B cell (primary cell): ENCODE results near the gene PARP8. TPM values are rescaled to one million over a fixed set of nuclear protein-coding genes. Genes with fewer than 3 reads are reported as not detected.

Experiments used
- ATAC-seq: fragments of 200-7000 bp; cut with Tn5 transposase; one replicate; pipeline ENCODE4 v1.10.0; 2021; ENCODE audit warnings: low read depth, mild to moderate bottlenecking, moderate number of reproducible peaks, moderate library complexity
- CTCF ChIA-PET: fragments of 350-600 bp; sonication (Branson Sonifier 250); formaldehyde crosslinking; loops from one replicate; lab custom pipeline; 2021; ENCODE audit warnings: antibody characterized with exemption, inconsistent platforms; lab: Charles Lee
- POLR2A ChIA-PET: fragments of 350-600 bp; sonication (Branson Sonifier 250); formaldehyde crosslinking; loops from one replicate; lab custom pipeline; 2021; ENCODE audit warnings: antibody characterized with exemption; lab: Charles Lee
- DNase-seq: peaks from one replicate; pipeline ENCODE4 v3.0.0; 2013
- H2AFZ ChIP-seq: 2 replicates; pipeline ENCODE4 v1.6.1; 2012; ENCODE audit warnings: mild to moderate bottlenecking, low read depth, low read length; ENCODE audit not compliant: insufficient read depth, poor library complexity, severe bottlenecking
- H3K27ac ChIP-seq, 2 donors: 1 replicate in 1 of 2; 2 replicates in 1 of 2; pipeline ENCODE4 v1.5.1; 2012 to 2013; ENCODE audit warnings: low read length in 2 of 2, mild to moderate bottlenecking in 2 of 2, moderate library complexity in 1 of 2
- H3K27me3 ChIP-seq, 4 experiments: fragments of 200-600 bp in 1 of 4; sonication (generic) in 1 of 4; replicated peaks in 1 of 4; 1 replicate in 2 of 4; 2 replicates in 2 of 4; pipeline versions ENCODE4 v1.6.1 to v1.7.0; 2013 to 2016; ENCODE audit warnings: low read length in 3 of 4, mild to moderate bottlenecking in 2 of 4, mixed read lengths in 1 of 4, moderate library complexity in 1 of 4; ENCODE audit not compliant: insufficient read depth in 4 of 4, control insufficient read depth in 3 of 4; ENCODE audit errors: control extremely low read depth in 1 of 4
- H3K36me3 ChIP-seq, 2 experiments: replicated peaks in 1 of 2; 1 replicate in 1 of 2; 2 replicates in 1 of 2; pipeline versions ENCODE4 v1.6.1 to v1.7.1; 2013; ENCODE audit warnings: low read length in 1 of 2; ENCODE audit not compliant: insufficient read depth in 2 of 2, control insufficient read depth in 1 of 2; ENCODE audit errors: control extremely low read depth in 1 of 2, extremely low read depth in 1 of 2
- H3K4me1 ChIP-seq, 2 donors: fragments of 200-600 bp in 1 of 2; sonication (generic) in 1 of 2; 1 replicate in 1 of 2; 2 replicates in 1 of 2; pipeline versions ENCODE4 v1.5.1 to v1.6.1; 2013 to 2017; ENCODE audit warnings: low read length in 2 of 2; ENCODE audit not compliant: control insufficient read depth in 2 of 2, insufficient read depth in 2 of 2
- H3K4me2 ChIP-seq: replicated peaks from 2 replicates; pipeline ENCODE3; 2012; ENCODE audit warnings: mild to moderate bottlenecking, low read depth, low read length; ENCODE audit not compliant: poor library complexity, severe bottlenecking
- H3K4me3 ChIP-seq, 5 experiments: fragments of 200-600 bp in 1 of 5; sonication (generic) in 1 of 5; 1 replicate in 3 of 5; 2 replicates in 2 of 5; pipeline versions ENCODE4 v1.5.1 to v1.7.0; 2011 to 2016; ENCODE audit warnings: low read length in 4 of 5, mild to moderate bottlenecking in 4 of 5, low read depth in 2 of 5, control low read depth in 1 of 5, moderate library complexity in 1 of 5; ENCODE audit not compliant: insufficient read depth in 1 of 5; ENCODE audit errors: control extremely low read depth in 1 of 5, extremely low read depth in 1 of 5
- H3K79me2 ChIP-seq: fragments of 200-600 bp; sonication (generic); one replicate; pipeline ENCODE4 v1.6.0; 2016; ENCODE audit warnings: low read length; ENCODE audit not compliant: control insufficient read depth, insufficient read depth
- H3K9ac ChIP-seq: fragments of 200-600 bp; sonication (generic); 2 replicates; pipeline ENCODE4 v1.6.1; 2017; ENCODE audit warnings: mild to moderate bottlenecking, low read length, moderate library complexity
- H3K9me3 ChIP-seq, 3 donors: one replicate each; pipeline versions ENCODE4 v1.6.1 to v1.7.1; 2013; ENCODE audit warnings: low read length in 2 of 3; ENCODE audit not compliant: control insufficient read depth in 2 of 3, insufficient read depth in 1 of 3; ENCODE audit errors: control extremely low read depth in 1 of 3
- H4K20me1 ChIP-seq: 2 replicates; pipeline ENCODE4 v1.6.0; 2012; ENCODE audit warnings: mild to moderate bottlenecking, low read length; ENCODE audit not compliant: insufficient read depth, control insufficient read depth, poor library complexity, severe bottlenecking
- H3K27ac Mint-ChIP-seq: one replicate; pipeline ENCODE4 v1.8.0; 2021; ENCODE audit warnings: mixed read lengths
- H3K27me3 Mint-ChIP-seq: one replicate; pipeline ENCODE4 v1.8.0; 2021; ENCODE audit warnings: mixed read lengths
- H3K4me1 Mint-ChIP-seq: one replicate; pipeline ENCODE4 v1.8.0; 2021; ENCODE audit warnings: mixed read lengths
- H3K4me3 Mint-ChIP-seq: one replicate; pipeline ENCODE4 v1.8.0; 2021; ENCODE audit warnings: mixed read lengths
- H3K9me3 Mint-ChIP-seq: one replicate; pipeline ENCODE4 v1.8.0; 2022; ENCODE audit warnings: mixed read lengths; ENCODE audit not compliant: insufficient read depth
- EZH2 ChIP-seq: IDR thresholded peaks from 2 replicates; pipeline ENCODE4 v1.6.1; 2012; ENCODE audit warnings: borderline replicate concordance, low read depth, mild to moderate bottlenecking, moderate library complexity, low read length; ENCODE audit not compliant: insufficient read depth, poor library complexity, severe bottlenecking
- WGBS: methylation state at CpG from one replicate; pipeline ENCODE4 v1.1.5; 2013; ENCODE audit warnings: missing lambda C conversion rate; ENCODE audit not compliant: insufficient coverage; 5-methylcytosine and 5-hydroxymethylcytosine counted together
- intact Hi-C: fragments of 100-400 bp; cut with micrococcal nuclease; formaldehyde crosslinking; loops from one replicate; pipeline ENCODE4 v1.10.0; 2022
- polyA plus RNA-seq: library from polyadenylated mRNA; depleted of rRNA; stranded (reverse); fragments of >200 nt; gene quantifications from 2 replicates; pipeline ENCODE4 v1.2.3, GENCODE V29; 2012
- total RNA-seq, 2 donors: library from RNA; stranded (reverse); fragments of 120-200 nt in 1 of 2; gene quantifications; 1 replicate in 1 of 2; 2 replicates in 1 of 2; pipeline versions ENCODE4 v1.2.3 to v1.2.4, GENCODE V29; 2013 to 2022
- TF ChIP-seq, protein P1 (sequence below): fragments of 200-600 bp; IDR thresholded peaks from one replicate; pipeline ENCODE4 v1.8.0; 2022; ENCODE audit warnings: antibody characterized with exemption, mild to moderate bottlenecking

The PARP8 gene
- total and polyA plus RNA-seq, 2 donors (not counting 1 experiment from before 2014, with no cell fraction given), result 36.2 to 83.6 TPM

DNA sequence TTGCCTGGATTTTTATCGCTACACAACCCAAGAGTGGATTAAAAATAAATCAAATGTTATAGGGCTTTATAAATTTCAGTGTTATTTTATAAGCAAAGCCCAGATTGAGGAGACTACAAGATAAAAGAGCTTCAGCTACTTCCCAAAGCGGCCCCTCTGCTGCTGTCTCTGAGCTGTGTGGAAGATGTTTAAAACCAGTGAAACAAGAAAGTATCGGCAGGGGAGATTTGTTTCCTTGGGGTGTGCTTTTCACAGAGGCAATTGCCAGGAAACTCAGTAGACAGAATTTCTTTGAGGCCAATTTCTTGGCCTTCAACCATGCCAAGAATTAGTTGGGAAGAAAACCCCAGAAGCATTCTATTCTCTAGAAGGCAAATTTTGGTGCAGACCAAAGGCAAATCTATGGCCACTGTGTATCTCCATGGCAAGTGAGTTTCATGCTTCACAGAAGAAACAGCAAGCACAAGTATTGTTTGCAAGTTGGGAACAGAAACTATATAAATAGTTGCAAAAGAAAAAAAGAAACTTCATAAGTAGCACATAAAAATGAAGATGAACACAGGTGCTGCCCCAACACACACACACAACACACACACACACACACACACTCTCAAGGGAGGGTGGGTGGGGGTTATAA, 197.2 kb downstream of the PARP8 start:
- TF ChIP-seq EZH2, result no peak
- TF ChIP-seq, protein P1, sequence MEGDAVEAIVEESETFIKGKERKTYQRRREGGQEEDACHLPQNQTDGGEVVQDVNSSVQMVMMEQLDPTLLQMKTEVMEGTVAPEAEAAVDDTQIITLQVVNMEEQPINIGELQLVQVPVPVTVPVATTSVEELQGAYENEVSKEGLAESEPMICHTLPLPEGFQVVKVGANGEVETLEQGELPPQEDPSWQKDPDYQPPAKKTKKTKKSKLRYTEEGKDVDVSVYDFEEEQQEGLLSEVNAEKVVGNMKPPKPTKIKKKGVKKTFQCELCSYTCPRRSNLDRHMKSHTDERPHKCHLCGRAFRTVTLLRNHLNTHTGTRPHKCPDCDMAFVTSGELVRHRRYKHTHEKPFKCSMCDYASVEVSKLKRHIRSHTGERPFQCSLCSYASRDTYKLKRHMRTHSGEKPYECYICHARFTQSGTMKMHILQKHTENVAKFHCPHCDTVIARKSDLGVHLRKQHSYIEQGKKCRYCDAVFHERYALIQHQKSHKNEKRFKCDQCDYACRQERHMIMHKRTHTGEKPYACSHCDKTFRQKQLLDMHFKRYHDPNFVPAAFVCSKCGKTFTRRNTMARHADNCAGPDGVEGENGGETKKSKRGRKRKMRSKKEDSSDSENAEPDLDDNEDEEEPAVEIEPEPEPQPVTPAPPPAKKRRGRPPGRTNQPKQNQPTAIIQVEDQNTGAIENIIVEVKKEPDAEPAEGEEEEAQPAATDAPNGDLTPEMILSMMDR, result no peak
- Histone ChIP-seq H2AFZ (no peak overlapping the region), H3K4me1 (no peaks in the 10 kb centered on the region), H3K36me3 (no peaks in the 10 kb centered on the region), H3K4me2 (no peak overlapping the region), H3K79me2 (no peaks in the 10 kb centered on the region), H3K4me3 (no peak overlapping the region), H4K20me1 (no peaks in the 10 kb centered on the region), H3K9me3 (no peaks in the 10 kb centered on the region), H3K27me3 (no peaks in the 10 kb centered on the region), H3K27ac (no peak overlapping the region), H3K9ac (no peak overlapping the region)
- intact Hi-C loops, result no loop called here
- peaks cover 3% of the 10 kb centered on the region for H3K27me3 Mint-ChIP-seq
- no peak overlapping the region for H3K4me3 Mint-ChIP-seq
- POLR2A ChIA-PET, result no interaction called here
- no peaks in the 10 kb centered on the region for H3K4me1 Mint-ChIP-seq
- no peaks in the 10 kb centered on the region for H3K9me3 Mint-ChIP-seq
- H3K27ac Mint-ChIP-seq, result no peak overlapping the region
- CTCF ChIA-PET, result no interaction called here
- ATAC-seq (no peak), DNase-seq (no peak)
- WGBS, result 71% methylated on average over 1 of the region's 3 CpGs

DNA sequence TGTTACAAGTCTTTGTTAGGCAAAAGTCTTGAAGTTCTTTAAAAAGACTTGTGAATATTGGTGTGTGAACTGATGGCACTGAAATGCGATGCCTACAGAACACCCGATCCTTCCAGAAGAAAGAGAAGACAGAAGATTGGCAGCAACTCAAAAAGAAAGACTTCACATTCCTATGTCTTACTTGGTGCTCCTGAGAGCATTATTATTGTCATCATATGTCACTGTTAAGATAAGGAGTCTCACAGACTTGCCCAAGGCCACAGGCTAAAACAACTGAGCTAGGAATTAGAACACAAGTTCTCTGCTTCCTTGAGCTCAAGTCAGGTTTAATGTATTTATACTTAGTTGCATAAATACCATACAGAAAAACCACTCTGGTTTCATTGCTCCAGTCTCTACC, 198.0 kb downstream of the PARP8 start:
- Mint-ChIP-seq H3K4me1 (no peaks in the 10 kb centered on the region), H3K27me3 (peaks cover 8% of the 10 kb centered on the region), H3K9me3 (no peaks in the 10 kb centered on the region), H3K27ac (no peak overlapping the region), H3K4me3 (no peak overlapping the region)
- no peaks in the 10 kb centered on the region for H3K79me2 ChIP-seq
- H3K9me3 ChIP-seq, result no peaks in the 10 kb centered on the region
- CTCF ChIA-PET, result no interaction called here
- H3K27me3 ChIP-seq, result peaks cover 0 to under 1% (median 0%) of the 10 kb centered on the region in 4 experiments
- H3K9ac ChIP-seq, result no peak overlapping the region
- H3K4me1 ChIP-seq, result no peaks in the 10 kb centered on the region
- POLR2A ChIA-PET, result no interaction called here
- H3K36me3 ChIP-seq, result no peaks in the 10 kb centered on the region
- no peak overlapping the region for H3K4me3 ChIP-seq
- DNase-seq (no peak), ATAC-seq (no peak)
- no peak overlapping the region for H3K4me2 ChIP-seq
- no peaks in the 10 kb centered on the region for H4K20me1 ChIP-seq
- H3K27ac ChIP-seq, result no peak overlapping the region
- intact Hi-C loops, result no loop called here
- no peak for TF ChIP-seq EZH2
- TF ChIP-seq, protein P1, result no peak
- no CpG with 5 or more reads among the region's 2 CpGs for WGBS
- H2AFZ ChIP-seq, result no peak overlapping the region
